Natural killer cell (primary cell): ENCODE data around the gene SFSWAP. TPM values are rescaled to one million over a fixed set of nuclear protein-coding genes. Genes with fewer than 3 reads are reported as not detected.

Experiments used
- ATAC-seq, 3 donors: fragments of 150-1000 bp in 2 of 3; fragments of 200-7000 bp in 1 of 3; cut with Tn5 transposase; 1 replicate in 1 of 3; 2 replicates in 2 of 3; pipeline ENCODE4 v1.10.0; 2021; ENCODE audit warnings: mild to moderate bottlenecking in 2 of 3, moderate library complexity in 2 of 3
- DNase-seq, 2 donors: peaks; one replicate each; pipeline versions ENCODE4 v3.0.0 to v3.0.0-alpha.2; 2013 to 2021; ENCODE audit warnings: mixed read lengths in 1 of 2
- H3K27ac ChIP-seq: one replicate; pipeline ENCODE4 v1.5.1; 2013; ENCODE audit warnings: mild to moderate bottlenecking, low read length
- H3K27me3 ChIP-seq: one replicate; pipeline ENCODE4 v1.6.1; 2013; ENCODE audit warnings: low read length; ENCODE audit not compliant: control insufficient read depth, insufficient read depth
- H3K36me3 ChIP-seq: one replicate; pipeline ENCODE4 v1.6.1; 2013; ENCODE audit warnings: low read length; ENCODE audit not compliant: control insufficient read depth, insufficient read depth
- H3K4me1 ChIP-seq: one replicate; pipeline ENCODE4 v1.6.1; 2013; ENCODE audit warnings: low read length; ENCODE audit not compliant: control insufficient read depth, insufficient read depth
- H3K4me3 ChIP-seq: one replicate; pipeline ENCODE4 v1.5.1; 2013; ENCODE audit warnings: low read length
- H3K9me3 ChIP-seq: one replicate; pipeline ENCODE4 v1.6.1; 2013; ENCODE audit warnings: low read length; ENCODE audit not compliant: control insufficient read depth, insufficient read depth
- H3K27ac Mint-ChIP-seq, 2 donors: one replicate each; pipeline ENCODE4 v1.8.0; 2022; ENCODE audit warnings: mild to moderate bottlenecking in 2 of 2, mixed read lengths in 2 of 2, moderate library complexity in 1 of 2
- H3K27me3 Mint-ChIP-seq, 2 donors: one replicate each; pipeline ENCODE4 v1.8.0; 2022; ENCODE audit warnings: low read depth in 2 of 2, mixed read lengths in 2 of 2
- H3K36me3 Mint-ChIP-seq: one replicate; pipeline ENCODE4 v1.8.0; 2022; ENCODE audit warnings: mixed read lengths
- H3K4me1 Mint-ChIP-seq, 2 donors: one replicate each; pipeline ENCODE4 v1.8.0; 2022; ENCODE audit warnings: mixed read lengths in 2 of 2
- H3K4me3 Mint-ChIP-seq: one replicate; pipeline ENCODE4 v1.8.0; 2022; ENCODE audit warnings: mild to moderate bottlenecking, moderate library complexity, mixed read lengths
- H3K9me3 Mint-ChIP-seq, 2 donors: one replicate each; pipeline ENCODE4 v1.8.0; 2022; ENCODE audit warnings: mixed read lengths in 2 of 2
- WGBS: methylation state at CpG from one replicate; pipeline ENCODE4 v1.1.7; 2013; ENCODE audit warnings: missing lambda C conversion rate; ENCODE audit not compliant: insufficient coverage; 5-methylcytosine and 5-hydroxymethylcytosine counted together
- intact Hi-C: fragments of 100-400 bp; cut with micrococcal nuclease; formaldehyde crosslinking; loops from one replicate; pipeline ENCODE4 v1.14.2; 2022
- total RNA-seq, 4 donors: library from RNA; stranded (reverse); fragments of 120-200 nt in 1 of 4; gene quantifications; one replicate each; pipeline versions ENCODE4 v1.2.3 to v1.2.4, GENCODE V29; 2013 to 2022
- TF ChIP-seq, protein P1 (sequence below): fragments of 200-600 bp; IDR thresholded peaks from one replicate; pipeline ENCODE4 v1.8.0; 2022; ENCODE audit warnings: antibody characterized with exemption

The SFSWAP gene
- total RNA-seq, 3 donors from 2014 or later (not counting 1 experiment from before 2014, with no cell fraction given): 99.1 to 109 (median 102) TPM

DNA sequence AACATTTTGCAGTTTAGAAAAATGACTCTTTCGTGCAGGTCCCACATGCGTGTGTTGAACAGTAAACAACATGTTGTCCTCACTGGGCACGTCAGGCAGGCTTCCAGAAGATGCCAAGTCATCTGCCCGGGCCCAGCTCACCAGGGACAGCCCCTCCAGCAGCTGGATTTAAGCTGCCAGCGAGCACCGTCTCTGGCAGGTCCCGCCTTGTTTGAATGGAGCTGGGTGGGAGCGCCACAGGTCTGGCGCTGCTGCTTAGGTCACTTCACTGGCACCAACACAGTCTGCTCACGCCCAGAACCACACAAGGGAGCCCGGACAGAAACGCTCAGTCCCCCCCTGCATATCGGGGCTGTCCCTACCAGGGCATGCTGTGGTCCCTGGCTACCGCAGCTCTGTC lies 84.2 kb downstream of the SFSWAP start:
- Histone ChIP-seq H3K9me3 (no peaks in the 10 kb centered on the region), H3K36me3 (peaks cover 48% of the 10 kb centered on the region), H3K4me1 (peaks cover 3% of the 10 kb centered on the region), H3K27me3 (no peaks in the 10 kb centered on the region), H3K27ac (no peak overlapping the region), H3K4me3 (no peak overlapping the region)
- Mint-ChIP-seq H3K4me3 (no peak overlapping the region), H3K4me1 (peaks cover 0 to 4% of the 10 kb centered on the region in 2 donors), H3K36me3 (no peaks in the 10 kb centered on the region), H3K27ac (no peak overlapping the region), H3K9me3 (no peaks in the 10 kb centered on the region), H3K27me3 (no peaks in the 10 kb centered on the region)
- ATAC-seq (no peak), DNase-seq (no peak)
- TF ChIP-seq, protein P1, sequence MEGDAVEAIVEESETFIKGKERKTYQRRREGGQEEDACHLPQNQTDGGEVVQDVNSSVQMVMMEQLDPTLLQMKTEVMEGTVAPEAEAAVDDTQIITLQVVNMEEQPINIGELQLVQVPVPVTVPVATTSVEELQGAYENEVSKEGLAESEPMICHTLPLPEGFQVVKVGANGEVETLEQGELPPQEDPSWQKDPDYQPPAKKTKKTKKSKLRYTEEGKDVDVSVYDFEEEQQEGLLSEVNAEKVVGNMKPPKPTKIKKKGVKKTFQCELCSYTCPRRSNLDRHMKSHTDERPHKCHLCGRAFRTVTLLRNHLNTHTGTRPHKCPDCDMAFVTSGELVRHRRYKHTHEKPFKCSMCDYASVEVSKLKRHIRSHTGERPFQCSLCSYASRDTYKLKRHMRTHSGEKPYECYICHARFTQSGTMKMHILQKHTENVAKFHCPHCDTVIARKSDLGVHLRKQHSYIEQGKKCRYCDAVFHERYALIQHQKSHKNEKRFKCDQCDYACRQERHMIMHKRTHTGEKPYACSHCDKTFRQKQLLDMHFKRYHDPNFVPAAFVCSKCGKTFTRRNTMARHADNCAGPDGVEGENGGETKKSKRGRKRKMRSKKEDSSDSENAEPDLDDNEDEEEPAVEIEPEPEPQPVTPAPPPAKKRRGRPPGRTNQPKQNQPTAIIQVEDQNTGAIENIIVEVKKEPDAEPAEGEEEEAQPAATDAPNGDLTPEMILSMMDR: no peak
- intact Hi-C loops: no loop called here
- WGBS: 92% methylated on average over 14 of the region's 14 CpGs

DNA sequence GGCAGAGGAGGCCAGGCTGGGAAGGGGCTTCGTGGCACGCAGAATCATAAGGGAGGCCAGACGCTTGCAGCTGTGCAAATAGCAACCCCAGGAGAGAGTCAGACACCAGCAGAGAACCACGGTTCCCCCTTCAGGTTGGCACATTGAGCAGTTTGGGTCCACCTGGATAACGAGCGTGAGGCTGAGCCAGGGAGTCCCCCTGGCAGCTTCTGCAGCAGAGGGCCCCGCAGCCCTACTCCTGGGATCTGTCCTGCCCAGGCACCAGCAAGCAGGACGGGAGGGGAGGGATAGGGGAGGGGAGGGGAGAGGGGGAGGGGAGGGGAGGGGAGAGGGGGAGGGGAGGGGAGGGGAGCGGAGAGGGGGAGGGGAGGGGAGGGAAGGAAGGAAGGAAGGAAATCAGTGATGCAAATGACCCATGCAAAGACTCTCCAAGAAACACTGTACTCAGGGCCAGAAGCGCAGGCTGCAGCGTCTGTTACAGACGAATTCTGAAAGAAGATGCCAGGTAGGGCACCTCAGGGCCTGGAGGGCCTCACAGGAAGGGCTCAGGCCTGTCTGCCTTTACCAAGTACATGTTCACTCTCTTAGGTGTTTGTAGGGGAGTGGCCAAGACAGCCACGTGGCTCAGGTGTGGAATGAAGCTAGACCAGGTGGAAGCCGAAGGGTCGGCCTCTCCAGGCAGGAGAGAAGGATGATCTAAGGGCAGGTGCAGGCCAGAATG lies 85.0 kb downstream of the SFSWAP start:
- ATAC-seq (no peak), DNase-seq (no peak)
- Mint-ChIP-seq H3K4me3 (no peak overlapping the region), H3K4me1 (peaks cover 4 to 9% of the 10 kb centered on the region in 2 donors), H3K9me3 (no peaks in the 10 kb centered on the region), H3K27me3 (no peaks in the 10 kb centered on the region), H3K36me3 (no peaks in the 10 kb centered on the region), H3K27ac (no peak overlapping the region)
- Histone ChIP-seq H3K27me3 (no peaks in the 10 kb centered on the region), H3K9me3 (no peaks in the 10 kb centered on the region), H3K27ac (no peak overlapping the region), H3K4me1 (peaks cover 11% of the 10 kb centered on the region), H3K4me3 (no peak overlapping the region), H3K36me3 (peaks cover 47% of the 10 kb centered on the region)
- intact Hi-C loops: no loop called here
- TF ChIP-seq, protein P1: no peak
- WGBS: 87% methylated on average over 12 of the region's 15 CpGs

DNA sequence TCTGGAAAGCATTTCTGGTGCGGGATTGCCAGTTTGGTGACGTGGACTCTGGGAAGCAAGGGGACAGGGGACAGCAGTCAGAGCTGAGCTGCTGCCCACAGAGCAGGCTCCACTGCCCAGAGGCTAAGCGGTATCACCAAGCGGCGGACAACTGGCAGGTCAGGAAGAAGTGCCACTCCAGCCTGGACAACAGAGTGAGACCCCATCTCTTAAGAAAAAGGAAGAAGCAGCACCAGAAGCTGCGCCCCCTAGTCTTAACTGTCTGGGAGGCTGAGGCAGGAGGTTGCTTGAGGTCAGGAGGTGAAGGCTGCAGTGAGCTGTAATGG lies 85.5 kb downstream of the SFSWAP start:
- H3K27me3 Mint-ChIP-seq: no peaks in the 10 kb centered on the region
- no peak overlapping the region for H3K27ac Mint-ChIP-seq
- no peaks in the 10 kb centered on the region for H3K27me3 ChIP-seq
- H3K9me3 Mint-ChIP-seq: no peaks in the 10 kb centered on the region
- peaks cover 11% of the 10 kb centered on the region for H3K4me1 ChIP-seq
- no peaks in the 10 kb centered on the region for H3K9me3 ChIP-seq
- H3K4me3 Mint-ChIP-seq: no peak overlapping the region
- peaks cover 47% of the 10 kb centered on the region for H3K36me3 ChIP-seq
- H3K4me3 ChIP-seq: no peak overlapping the region
- 98% methylated on average over 6 of the region's 6 CpGs for WGBS
- H3K27ac ChIP-seq: no peak overlapping the region
- peaks cover 6 to 11% of the 10 kb centered on the region in 2 donors for H3K4me1 Mint-ChIP-seq
- intact Hi-C loops: no loop called here
- no peaks in the 10 kb centered on the region for H3K36me3 Mint-ChIP-seq
- DNase-seq (no peak), ATAC-seq (no peak)
- TF ChIP-seq, protein P1: no peak
